ENCODE results near the gene RNF39. TPM values are rescaled to one million over a fixed set of nuclear protein-coding genes. Genes with fewer than 3 reads are reported as not detected.
"Not testable (repeated sequence)": the region's sequence is repeated elsewhere in the genome, so short reads cannot be mapped to it uniquely, and the experiment has no call there.

RNF39 gene
- total and polyA plus RNA-seq, 10 of the 15 experiments (the other 5 are each of a cell fraction or from before 2014, with no cell fraction given) = 0.04 to 0.11 TPM; not detected in 8

DNA sequence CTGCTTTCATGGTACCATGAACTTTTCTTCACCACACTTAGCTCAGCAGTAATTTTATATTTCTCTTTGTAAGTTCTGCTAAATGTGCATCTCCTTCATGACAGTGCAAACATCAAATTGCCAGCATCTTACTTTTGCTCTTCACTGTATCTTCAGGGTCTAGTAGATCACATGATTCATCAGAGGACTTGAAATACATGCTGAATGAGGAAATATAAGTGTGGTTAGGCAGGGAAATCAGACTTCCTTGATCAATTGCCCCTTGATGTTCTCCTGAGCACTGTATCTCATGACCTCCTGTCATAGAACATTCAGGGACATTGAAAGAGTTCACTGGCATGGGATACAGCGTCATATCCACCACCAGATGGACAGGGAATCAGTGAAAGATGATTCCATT lies 39.8 kb downstream of the RNF39 start:
- no TSS peak for BruUV-seq (replicated peaks)
- Histone ChIP-seq H3K36me3 (ENCODE audit: control insufficient read depth in 2 of 2, insufficient read depth in 2 of 2, low read length in 1 of 2) (peaks cover 0 to 3% of the 10 kb centered on the region in 2 experiments; a peak in 1 of 4 replicates), H3K9ac (ENCODE audit: control insufficient read depth, insufficient read depth, low read length) (no peak overlapping the region), H4K20me1 (ENCODE audit: control insufficient read depth, insufficient read depth) (no peaks in the 10 kb centered on the region), H3K9me3 (replicated peaks; ENCODE audit: control insufficient read depth, insufficient read depth, low read length) (no peaks in the 10 kb centered on the region), H3K4me1 (ENCODE audit: control insufficient read depth, insufficient read depth, low read length) (no peaks in the 10 kb centered on the region), H3K79me2 (ENCODE audit: control insufficient read depth, insufficient read depth, low read length) (no peaks in the 10 kb centered on the region), H2AFZ (ENCODE audit: control insufficient read depth, low read depth, low read length) (no peak overlapping the region), H3K27ac (ENCODE audit: control insufficient read depth, insufficient read depth) (no peak overlapping the region), H3K4me3 (no peak overlapping the region), H3K27me3 (replicated peaks in 1 of 2; ENCODE audit: control insufficient read depth in 2 of 2, insufficient read depth in 2 of 2, low read length in 1 of 2) (no peaks in the 10 kb centered on the region), H3K4me2 (ENCODE audit: control insufficient read depth, insufficient read depth) (no peak overlapping the region)
- TF ChIP-seq WRNIP1 (IDR thresholded peaks at IDR 0.05; ENCODE audit: borderline replicate concordance, low read depth, low read length) (no peak), TCF12 (IDR thresholded peaks at IDR 0.05; ENCODE audit: low read depth, low read length) (no peak), CREM (IDR thresholded peaks at IDR 0.05; ENCODE audit: low read depth) (no peak), EED (IDR thresholded peaks at IDR 0.05; ENCODE audit: low read depth) (no peak), EP300 (IDR thresholded peaks at IDR 0.05; ENCODE audit: borderline replicate concordance in 1 of 2, control insufficient read depth in 1 of 2, low read depth in 2 of 2, low read length in 2 of 2) (no peak), GABPA (IDR thresholded peaks at IDR 0.05; ENCODE audit: low read depth) (no peak), BMI1 (IDR thresholded peaks at IDR 0.05; ENCODE audit: borderline replicate concordance) (no peak), ZNF217 (IDR thresholded peaks at IDR 0.05) (no peak)
- TF ChIP-seq, protein P1, sequence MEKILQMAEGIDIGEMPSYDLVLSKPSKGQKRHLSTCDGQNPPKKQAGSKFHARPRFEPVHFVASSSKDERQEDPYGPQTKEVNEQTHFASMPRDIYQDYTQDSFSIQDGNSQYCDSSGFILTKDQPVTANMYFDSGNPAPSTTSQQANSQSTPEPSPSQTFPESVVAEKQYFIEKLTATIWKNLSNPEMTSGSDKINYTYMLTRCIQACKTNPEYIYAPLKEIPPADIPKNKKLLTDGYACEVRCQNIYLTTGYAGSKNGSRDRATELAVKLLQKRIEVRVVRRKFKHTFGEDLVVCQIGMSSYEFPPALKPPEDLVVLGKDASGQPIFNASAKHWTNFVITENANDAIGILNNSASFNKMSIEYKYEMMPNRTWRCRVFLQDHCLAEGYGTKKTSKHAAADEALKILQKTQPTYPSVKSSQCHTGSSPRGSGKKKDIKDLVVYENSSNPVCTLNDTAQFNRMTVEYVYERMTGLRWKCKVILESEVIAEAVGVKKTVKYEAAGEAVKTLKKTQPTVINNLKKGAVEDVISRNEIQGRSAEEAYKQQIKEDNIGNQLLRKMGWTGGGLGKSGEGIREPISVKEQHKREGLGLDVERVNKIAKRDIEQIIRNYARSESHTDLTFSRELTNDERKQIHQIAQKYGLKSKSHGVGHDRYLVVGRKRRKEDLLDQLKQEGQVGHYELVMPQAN (conservative IDR thresholded peaks at IDR 0.05) = no peak
- TF ChIP-seq, protein P2, sequence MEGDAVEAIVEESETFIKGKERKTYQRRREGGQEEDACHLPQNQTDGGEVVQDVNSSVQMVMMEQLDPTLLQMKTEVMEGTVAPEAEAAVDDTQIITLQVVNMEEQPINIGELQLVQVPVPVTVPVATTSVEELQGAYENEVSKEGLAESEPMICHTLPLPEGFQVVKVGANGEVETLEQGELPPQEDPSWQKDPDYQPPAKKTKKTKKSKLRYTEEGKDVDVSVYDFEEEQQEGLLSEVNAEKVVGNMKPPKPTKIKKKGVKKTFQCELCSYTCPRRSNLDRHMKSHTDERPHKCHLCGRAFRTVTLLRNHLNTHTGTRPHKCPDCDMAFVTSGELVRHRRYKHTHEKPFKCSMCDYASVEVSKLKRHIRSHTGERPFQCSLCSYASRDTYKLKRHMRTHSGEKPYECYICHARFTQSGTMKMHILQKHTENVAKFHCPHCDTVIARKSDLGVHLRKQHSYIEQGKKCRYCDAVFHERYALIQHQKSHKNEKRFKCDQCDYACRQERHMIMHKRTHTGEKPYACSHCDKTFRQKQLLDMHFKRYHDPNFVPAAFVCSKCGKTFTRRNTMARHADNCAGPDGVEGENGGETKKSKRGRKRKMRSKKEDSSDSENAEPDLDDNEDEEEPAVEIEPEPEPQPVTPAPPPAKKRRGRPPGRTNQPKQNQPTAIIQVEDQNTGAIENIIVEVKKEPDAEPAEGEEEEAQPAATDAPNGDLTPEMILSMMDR (IDR thresholded peaks at IDR 0.05 in 2 of 3, conservative IDR thresholded peaks at IDR 0.05 in 1 of 3; ENCODE audit: control insufficient read depth in 2 of 3, extremely low read depth in 1 of 3, insufficient read depth in 1 of 3, low read depth in 3 of 3, low read length in 3 of 3) = no peak
- TF ChIP-seq, protein P3, sequence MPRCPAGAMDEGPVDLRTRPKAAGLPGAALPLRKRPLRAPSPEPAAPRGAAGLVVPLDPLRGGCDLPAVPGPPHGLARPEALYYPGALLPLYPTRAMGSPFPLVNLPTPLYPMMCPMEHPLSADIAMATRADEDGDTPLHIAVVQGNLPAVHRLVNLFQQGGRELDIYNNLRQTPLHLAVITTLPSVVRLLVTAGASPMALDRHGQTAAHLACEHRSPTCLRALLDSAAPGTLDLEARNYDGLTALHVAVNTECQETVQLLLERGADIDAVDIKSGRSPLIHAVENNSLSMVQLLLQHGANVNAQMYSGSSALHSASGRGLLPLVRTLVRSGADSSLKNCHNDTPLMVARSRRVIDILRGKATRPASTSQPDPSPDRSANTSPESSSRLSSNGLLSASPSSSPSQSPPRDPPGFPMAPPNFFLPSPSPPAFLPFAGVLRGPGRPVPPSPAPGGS (IDR thresholded peaks at IDR 0.05; ENCODE audit: borderline replicate concordance, insufficient read depth, low read depth, low read length, poor library complexity, severe bottlenecking) = no peak
- DNase-seq (ENCODE audit: low read depth, low spot score) (no peak), FAIRE-seq (no peak), ATAC-seq (no peak)
- RAD21 ChIA-PET (ENCODE audit: unreplicated experiment) = no interaction called here
- WGBS (ENCODE audit: insufficient coverage, insufficient replicate concordance, low lambda C conversion rate, missing lambda C conversion rate) = 92% methylated on average over 1 of the region's 1 CpG
- intact Hi-C loops (cut with micrococcal nuclease; ENCODE audit: unreplicated experiment) = no loop called here
- SMC1A ChIA-PET (ENCODE audit: uncharacterized antibody, unreplicated experiment) = interaction anchor here (0.8 kb wide), 1 partner anchor 330 kb away, joined by 3 read pairs; no protein-coding TSS in a partner anchor
- POLR2A ChIA-PET = no interaction called here
- CTCF ChIA-PET = interaction anchor here (1.3 to 2.6 kb wide), 5 partner anchors 10 to 187 kb away, joined by 3 to 10 read pairs (median 7); no protein-coding TSS in a partner anchor
- in situ Hi-C loops (cut with MboI) = no loop called here

DNA sequence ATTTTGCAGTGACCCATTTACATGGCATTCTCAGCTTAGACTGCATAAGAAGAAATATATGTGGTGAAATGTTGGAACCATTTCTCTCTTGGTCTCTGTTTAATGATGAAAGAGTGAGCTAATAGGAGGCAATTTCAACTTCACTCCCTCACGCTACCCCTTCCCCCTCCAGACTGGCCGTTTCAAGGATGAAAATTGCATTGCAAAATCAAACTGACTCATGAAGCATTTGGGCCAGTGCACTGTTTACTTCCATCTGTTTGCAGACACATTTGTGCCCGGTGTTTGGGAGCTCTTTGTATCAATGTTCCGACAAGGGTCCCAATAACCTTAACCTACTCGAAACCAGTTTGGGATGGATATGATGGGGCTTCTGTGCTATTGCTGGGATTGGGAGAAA lies 42.1 kb downstream of the RNF39 start:
- H3K4me2 ChIP-seq (ENCODE audit: control insufficient read depth, insufficient read depth); intact Hi-C loops (cut with micrococcal nuclease; ENCODE audit: unreplicated experiment); in situ Hi-C loops (cut with MboI); H3K9ac ChIP-seq (ENCODE audit: control insufficient read depth, insufficient read depth, low read length); H3K4me3 ChIP-seq; H2AFZ ChIP-seq (ENCODE audit: control insufficient read depth, low read depth, low read length); CTCF ChIA-PET; POLR2A ChIA-PET; H3K36me3 ChIP-seq (ENCODE audit: control insufficient read depth in 2 of 2, insufficient read depth in 2 of 2, low read length in 1 of 2); H3K27me3 ChIP-seq (replicated peaks in 1 of 2; ENCODE audit: control insufficient read depth in 2 of 2, insufficient read depth in 2 of 2, low read length in 1 of 2); H4K20me1 ChIP-seq (ENCODE audit: control insufficient read depth, insufficient read depth); H3K9me3 ChIP-seq (replicated peaks; ENCODE audit: control insufficient read depth, insufficient read depth, low read length); BruUV-seq (replicated peaks); FAIRE-seq; RAD21 ChIA-PET (ENCODE audit: unreplicated experiment); H3K27ac ChIP-seq (ENCODE audit: control insufficient read depth, insufficient read depth); ATAC-seq; H3K4me1 ChIP-seq (ENCODE audit: control insufficient read depth, insufficient read depth, low read length); H3K79me2 ChIP-seq (ENCODE audit: control insufficient read depth, insufficient read depth, low read length); DNase-seq (ENCODE audit: low read depth, low spot score): not testable (repeated sequence)
- SMC1A ChIA-PET (ENCODE audit: uncharacterized antibody, unreplicated experiment) = interaction anchor here (1.0 to 1.1 kb wide), 2 partner anchors 9 to 184 kb away, joined by 3 read pairs; no protein-coding TSS in a partner anchor
- WGBS (ENCODE audit: insufficient coverage, insufficient replicate concordance, low lambda C conversion rate, missing lambda C conversion rate) = 95% methylated on average over 5 of the region's 5 CpGs
